ENCODE measurements around the gene KNTC1. TPM values are rescaled to one million over a fixed set of nuclear protein-coding genes. Genes with fewer than 3 reads are reported as not detected.

KNTC1 gene
- total RNA-seq, 1 donor from 2014 or later, result 18.7 TPM

DNA sequence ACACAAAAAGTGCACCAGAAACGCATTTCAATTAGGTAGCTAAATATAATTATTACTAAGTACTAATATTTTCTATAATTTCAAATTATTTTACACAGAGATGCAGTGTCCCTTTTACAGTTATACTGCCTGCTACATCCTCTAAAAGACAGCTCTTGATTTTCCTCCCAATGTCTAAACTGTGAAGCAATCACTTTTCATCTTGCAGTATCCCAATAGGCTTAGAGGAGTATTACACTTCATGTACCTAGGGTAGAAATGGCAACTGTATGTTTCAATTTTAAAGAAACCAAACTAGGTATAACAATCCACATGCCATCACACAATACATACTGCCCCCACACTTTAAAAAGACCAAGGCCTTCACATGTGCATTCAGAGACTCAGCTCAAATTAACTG, 7.6 kb upstream of the KNTC1 start:
- TF ChIP-seq, protein P1, sequence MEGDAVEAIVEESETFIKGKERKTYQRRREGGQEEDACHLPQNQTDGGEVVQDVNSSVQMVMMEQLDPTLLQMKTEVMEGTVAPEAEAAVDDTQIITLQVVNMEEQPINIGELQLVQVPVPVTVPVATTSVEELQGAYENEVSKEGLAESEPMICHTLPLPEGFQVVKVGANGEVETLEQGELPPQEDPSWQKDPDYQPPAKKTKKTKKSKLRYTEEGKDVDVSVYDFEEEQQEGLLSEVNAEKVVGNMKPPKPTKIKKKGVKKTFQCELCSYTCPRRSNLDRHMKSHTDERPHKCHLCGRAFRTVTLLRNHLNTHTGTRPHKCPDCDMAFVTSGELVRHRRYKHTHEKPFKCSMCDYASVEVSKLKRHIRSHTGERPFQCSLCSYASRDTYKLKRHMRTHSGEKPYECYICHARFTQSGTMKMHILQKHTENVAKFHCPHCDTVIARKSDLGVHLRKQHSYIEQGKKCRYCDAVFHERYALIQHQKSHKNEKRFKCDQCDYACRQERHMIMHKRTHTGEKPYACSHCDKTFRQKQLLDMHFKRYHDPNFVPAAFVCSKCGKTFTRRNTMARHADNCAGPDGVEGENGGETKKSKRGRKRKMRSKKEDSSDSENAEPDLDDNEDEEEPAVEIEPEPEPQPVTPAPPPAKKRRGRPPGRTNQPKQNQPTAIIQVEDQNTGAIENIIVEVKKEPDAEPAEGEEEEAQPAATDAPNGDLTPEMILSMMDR (IDR thresholded peaks at IDR 0.05), result no peak
- TF ChIP-seq POLR2AphosphoS5 (IDR thresholded peaks at IDR 0.05; ENCODE audit: insufficient read depth in 1 of 2, low read depth in 1 of 2) (no peak), POLR2A (IDR thresholded peaks at IDR 0.05) (no peak)
- H3K27me3 ChIP-seq, result no peaks in the 10 kb centered on the region
- no peaks in the 10 kb centered on the region for H3K9me3 ChIP-seq
- DNase-seq (ENCODE audit: extremely low spot score in 2 of 2), result no peak
- no peak overlapping the region for H3K27ac ChIP-seq
- peaks cover 27% of the 10 kb centered on the region for H3K4me1 ChIP-seq
- intact Hi-C loops (cut with DNase I), result no loop called here
- peaks cover 13 to 76% of the 10 kb centered on the region in 2 donors for H3K36me3 ChIP-seq
- H3K4me3 ChIP-seq, result no peak overlapping the region

DNA sequence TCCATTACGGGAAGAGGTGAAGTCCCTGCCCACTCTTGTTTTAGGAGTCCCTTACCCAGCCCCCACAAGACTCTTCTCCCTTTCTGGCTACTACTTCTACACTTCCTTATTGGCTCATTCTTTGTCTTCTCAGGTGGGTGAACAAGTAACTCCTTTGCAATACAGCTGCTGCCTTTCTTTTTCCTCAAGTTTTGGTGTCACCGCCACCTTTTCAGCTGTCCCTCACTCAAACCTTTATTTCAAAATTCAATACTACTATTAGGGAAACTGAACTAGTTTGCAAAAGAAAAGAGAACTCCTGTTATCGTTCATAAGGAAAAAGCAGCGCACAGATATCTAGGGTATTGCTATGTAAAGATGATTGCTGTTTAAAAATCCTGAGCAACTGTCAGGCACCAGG, 6.4 kb upstream of the KNTC1 start:
- Histone ChIP-seq H3K36me3 (peaks cover 13 to 64% of the 10 kb centered on the region in 2 donors), H3K4me1 (peaks cover 37% of the 10 kb centered on the region), H3K27ac (no peak overlapping the region), H3K9me3 (no peaks in the 10 kb centered on the region), H3K27me3 (no peaks in the 10 kb centered on the region), H3K4me3 (no peak overlapping the region)
- intact Hi-C loops (cut with DNase I), result no loop called here
- no peak for DNase-seq (ENCODE audit: extremely low spot score in 2 of 2)
- TF ChIP-seq, protein P1 (IDR thresholded peaks at IDR 0.05), result no peak
- TF ChIP-seq POLR2A (IDR thresholded peaks at IDR 0.05) (no peak), POLR2AphosphoS5 (IDR thresholded peaks at IDR 0.05; ENCODE audit: insufficient read depth in 1 of 2, low read depth in 1 of 2) (no peak)

DNA sequence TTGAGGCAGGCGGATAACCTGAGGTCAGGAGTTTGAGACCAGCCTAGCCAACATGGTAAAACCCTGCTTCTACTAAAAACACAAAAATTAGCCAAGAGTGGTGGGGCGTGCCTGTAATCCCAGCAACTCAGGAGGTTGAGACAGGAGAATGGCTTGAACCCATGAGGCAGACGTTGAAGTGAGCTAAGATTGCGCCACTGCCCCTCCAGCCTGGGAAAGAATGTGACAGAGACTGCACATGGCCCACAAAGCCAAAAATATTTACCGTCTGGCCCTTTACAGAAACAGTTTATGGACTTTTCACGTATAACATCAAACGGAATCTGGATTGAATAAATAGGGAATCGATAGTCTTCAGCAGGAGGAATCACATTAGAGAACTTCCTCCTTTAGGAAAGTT, 3.8 kb upstream of the KNTC1 start:
- H3K36me3 ChIP-seq, result peaks cover 2 to 38% of the 10 kb centered on the region in 2 donors
- DNase-seq (ENCODE audit: extremely low spot score in 2 of 2), result no peak
- H3K27me3 ChIP-seq, result no peaks in the 10 kb centered on the region
- H3K4me1 ChIP-seq, result peaks cover 48% of the 10 kb centered on the region
- intact Hi-C loops (cut with DNase I), result no loop called here
- H3K27ac ChIP-seq, result no peak overlapping the region
- no peaks in the 10 kb centered on the region for H3K9me3 ChIP-seq
- no peak for TF ChIP-seq POLR2A (IDR thresholded peaks at IDR 0.05)
- TF ChIP-seq POLR2AphosphoS5 (IDR thresholded peaks at IDR 0.05; ENCODE audit: insufficient read depth in 1 of 2, low read depth in 1 of 2), result no peak
- H3K4me3 ChIP-seq, result peak overlapping the region; percentile 7 to 28

DNA sequence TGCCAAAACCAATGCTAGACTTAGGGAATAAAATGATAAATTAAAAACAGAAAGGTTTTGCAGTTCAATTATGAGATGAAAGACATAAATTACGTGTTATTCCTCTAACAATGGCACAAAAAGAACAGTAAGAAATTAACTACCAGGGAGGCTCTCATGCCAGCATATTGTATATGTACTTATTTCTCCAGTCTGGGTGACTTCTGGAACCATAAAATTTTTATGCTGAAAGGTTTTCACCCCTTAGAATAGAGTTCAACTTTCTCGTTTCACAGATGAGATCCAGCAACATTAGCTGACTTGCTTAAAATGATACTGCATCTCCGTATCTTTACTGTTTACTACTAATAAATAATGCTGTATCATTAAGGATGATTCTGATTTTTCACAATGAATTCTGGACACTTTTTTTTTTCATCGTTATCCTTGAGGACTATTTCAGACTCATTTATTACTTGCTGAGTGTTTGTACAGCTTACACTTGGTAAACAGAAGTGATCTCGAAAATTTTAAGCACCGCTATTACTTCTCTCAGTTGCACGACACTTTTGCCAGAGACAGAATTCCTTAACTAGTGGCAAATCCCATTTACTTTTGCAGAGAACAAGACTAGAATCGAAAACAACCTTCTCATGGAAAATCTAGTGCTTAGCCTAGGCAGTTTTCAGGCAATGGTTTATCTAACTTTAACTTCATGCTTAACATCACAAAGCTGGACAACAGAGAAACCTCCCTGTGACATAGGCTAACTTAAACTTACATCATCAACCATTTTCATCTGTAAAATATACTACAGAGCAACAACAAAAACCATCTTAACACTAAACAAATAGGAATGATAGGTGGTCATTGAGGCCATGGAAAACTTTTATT, 3.0 kb upstream of the KNTC1 start:
- Histone ChIP-seq H3K9me3 (no peaks in the 10 kb centered on the region), H3K27me3 (no peaks in the 10 kb centered on the region), H3K27ac (peak overlapping the region; percentile 42), H3K4me3 (peak overlapping the region; percentile 28 to 67), H3K4me1 (peaks cover 48% of the 10 kb centered on the region), H3K36me3 (peaks cover 0 to 30% of the 10 kb centered on the region in 2 donors)
- no peak for DNase-seq (ENCODE audit: extremely low spot score in 2 of 2)
- TF ChIP-seq POLR2A (IDR thresholded peaks at IDR 0.05), result no peak
- TF ChIP-seq, protein P1 (IDR thresholded peaks at IDR 0.05), result no peak
- intact Hi-C loops (cut with DNase I), result no loop called here

DNA sequence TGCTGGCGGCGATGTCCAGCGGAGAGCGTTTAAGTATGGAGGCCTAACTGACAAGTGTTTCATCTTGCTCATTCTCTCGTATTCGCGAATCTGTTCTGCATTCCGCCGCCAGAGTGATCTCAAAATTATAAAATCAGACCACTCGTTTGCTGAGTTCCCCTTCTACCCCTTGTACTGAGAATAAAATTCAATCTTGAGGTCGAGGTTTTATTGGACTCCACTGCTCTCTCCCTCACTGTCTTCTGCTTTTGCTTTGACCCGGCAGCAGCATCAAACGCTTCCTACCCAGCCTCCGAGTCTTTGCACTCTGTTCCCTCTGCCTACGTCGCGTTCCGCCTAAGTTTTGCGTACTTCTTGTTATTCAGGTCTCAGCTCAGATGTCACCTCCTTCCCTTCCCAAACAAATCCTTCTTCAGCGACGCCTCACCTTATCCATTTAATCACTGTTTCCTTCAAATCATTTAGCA, 462 bp downstream of the KNTC1 start:
- no peaks in the 10 kb centered on the region for H3K36me3 ChIP-seq

DNA sequence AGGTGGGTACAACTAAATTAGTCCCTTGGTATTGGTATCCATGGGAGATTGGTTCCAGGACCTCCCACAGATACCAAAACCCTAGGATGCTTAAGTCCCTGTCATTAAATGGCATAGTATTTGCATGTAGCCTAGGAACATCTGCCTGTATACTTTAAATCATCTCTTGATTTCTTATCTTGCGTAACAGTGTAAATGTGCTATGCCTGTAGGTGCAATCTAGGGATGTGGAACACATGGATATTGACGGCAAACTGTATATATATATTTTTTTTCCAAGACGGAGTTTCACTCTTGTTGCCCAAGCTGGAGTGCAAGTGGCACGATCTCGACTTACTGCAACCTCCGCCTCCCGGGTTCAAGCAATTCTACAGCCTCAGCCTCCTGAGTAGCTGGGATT, 1.5 kb downstream of the KNTC1 start:
- no peak overlapping the region for H3K4me3 ChIP-seq
- H3K36me3 ChIP-seq, result no peaks in the 10 kb centered on the region
- TF ChIP-seq POLR2AphosphoS5 (IDR thresholded peaks at IDR 0.05; ENCODE audit: insufficient read depth in 1 of 2, low read depth in 1 of 2), result no peak
- no peak for TF ChIP-seq POLR2A (IDR thresholded peaks at IDR 0.05)
- TF ChIP-seq, protein P1 (IDR thresholded peaks at IDR 0.05), result no peak
- H3K27me3 ChIP-seq, result no peaks in the 10 kb centered on the region
- H3K9me3 ChIP-seq, result no peaks in the 10 kb centered on the region
- DNase-seq (ENCODE audit: extremely low spot score in 2 of 2), result no peak
- H3K4me1 ChIP-seq, result peaks cover 29% of the 10 kb centered on the region
- intact Hi-C loops (cut with DNase I), result no loop called here
- H3K27ac ChIP-seq, result no peak overlapping the region

More for the DNA sequence above, 462 bp downstream of the KNTC1 start:
- H3K27me3 ChIP-seq, result no peaks in the 10 kb centered on the region
- peak overlapping the region; percentile 52 to 67 for H3K4me3 ChIP-seq
- no peak for TF ChIP-seq POLR2AphosphoS5 (IDR thresholded peaks at IDR 0.05; ENCODE audit: insufficient read depth in 1 of 2, low read depth in 1 of 2)
- peak overlapping the region; percentile 95 for H3K27ac ChIP-seq
- intact Hi-C loops (cut with DNase I), result no loop called here
- no peaks in the 10 kb centered on the region for H3K9me3 ChIP-seq
- DNase-seq (ENCODE audit: extremely low spot score in 2 of 2), result no peak
- peaks cover 40% of the 10 kb centered on the region for H3K4me1 ChIP-seq
